HG03521 (cell line): ENCODE measurements around the gene SLC2A13.
"Not testable (repeated sequence)": the region's sequence is repeated elsewhere in the genome, so short reads cannot be mapped to it uniquely, and the experiment has no call there.

Experiments used
- ATAC-seq: cut with Tn5 transposase; IDR thresholded peaks from one replicate; pipeline ENCODE4 v1.9.1; 2021; ENCODE audit warnings: mild to moderate bottlenecking, moderate library complexity; ENCODE audit not compliant: unreplicated experiment

Gene SLC2A13

GRCh38 chr12:39830171-39830570 lies 275.7 kb downstream of the SLC2A13 start:
- ATAC-seq = no peak

GRCh38 chr12:39824505-39825212 lies 281.2 kb downstream of the SLC2A13 start:
- no peak for ATAC-seq

- ATAC-seq = no peak
These were observed 289.2 kb downstream of the SLC2A13 start for GRCh38 chr12:39816671-39817185.

- no peak for ATAC-seq
These were observed 290.1 kb downstream of the SLC2A13 start for GRCh38 chr12:39815746-39816145.

- no peak for ATAC-seq
These were observed 291.3 kb downstream of the SLC2A13 start for GRCh38 chr12:39814626-39815025.

- ATAC-seq = no peak
These were observed 292.1 kb downstream of the SLC2A13 start for GRCh38 chr12:39813776-39814175.

- not testable (repeated sequence) for ATAC-seq
These were observed 293.4 kb downstream of the SLC2A13 start for GRCh38 chr12:39812456-39812855.

GRCh38 chr12:39807043-39807442 lies 298.8 kb downstream of the SLC2A13 start:
- ATAC-seq = no peak

- no peak for ATAC-seq
These were observed 300.2 kb downstream of the SLC2A13 start for GRCh38 chr12:39805651-39806050.

- ATAC-seq = no peak
These were observed 301.0 kb downstream of the SLC2A13 start for GRCh38 chr12:39804898-39805297.

GRCh38 chr12:39804479-39804878 lies 301.4 kb downstream of the SLC2A13 start:
- no peak for ATAC-seq

- ATAC-seq = no peak
These were observed 302.7 kb downstream of the SLC2A13 start for GRCh38 chr12:39803151-39803550.

GRCh38 chr12:39798977-39799376 lies 306.9 kb downstream of the SLC2A13 start:
- no peak for ATAC-seq

- no peak for ATAC-seq
These were observed 307.5 kb downstream of the SLC2A13 start for GRCh38 chr12:39798429-39798828.

- no peak for ATAC-seq
These were observed 310.4 kb downstream of the SLC2A13 start for GRCh38 chr12:39795481-39795880.

GRCh38 chr12:39792938-39793337 lies 312.9 kb downstream of the SLC2A13 start:
- ATAC-seq = no peak

GRCh38 chr12:39788239-39788638 lies 317.6 kb downstream of the SLC2A13 start:
- ATAC-seq = no peak

GRCh38 chr12:39785814-39786213 lies 320.1 kb downstream of the SLC2A13 start:
- ATAC-seq = not testable (repeated sequence)

GRCh38 chr12:39782026-39782545 lies 323.8 kb downstream of the SLC2A13 start:
- ATAC-seq = no peak

- no peak for ATAC-seq
These were observed 324.9 kb downstream of the SLC2A13 start for GRCh38 chr12:39780913-39781446.

GRCh38 chr12:39780411-39780912 lies 325.4 kb downstream of the SLC2A13 start:
- ATAC-seq = no peak

- no peak for ATAC-seq
These were observed 326.0 kb downstream of the SLC2A13 start for GRCh38 chr12:39779768-39780340.
